GOT3 (cell line): ENCODE data around the gene APLN.

Experiments
- DNase-seq: peaks from one replicate; lab custom pipeline; 2025; ENCODE audit warnings: mixed read lengths; lab: John Stamatoyannopoulos, UW

APLN gene

DNA sequence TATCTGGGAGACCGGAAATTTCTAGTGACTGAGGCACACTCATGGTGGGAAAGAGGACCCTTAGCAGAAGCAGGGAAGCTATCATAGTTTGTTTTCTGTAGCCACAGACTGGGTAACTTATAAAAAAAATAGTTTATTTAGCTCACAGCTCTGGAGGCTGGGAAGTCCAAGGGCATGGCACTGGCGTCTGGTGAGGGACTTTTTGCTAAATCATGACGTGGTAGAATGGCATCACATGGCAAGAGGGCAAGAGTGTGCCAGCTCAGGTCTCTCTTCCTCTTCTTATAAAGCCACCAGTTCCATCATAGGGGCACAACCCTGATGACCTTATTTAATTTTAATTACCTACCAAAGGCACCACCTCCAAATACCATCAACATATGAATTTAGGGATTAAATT lies 13.3 kb downstream of the APLN start:
- no peak for DNase-seq

DNA sequence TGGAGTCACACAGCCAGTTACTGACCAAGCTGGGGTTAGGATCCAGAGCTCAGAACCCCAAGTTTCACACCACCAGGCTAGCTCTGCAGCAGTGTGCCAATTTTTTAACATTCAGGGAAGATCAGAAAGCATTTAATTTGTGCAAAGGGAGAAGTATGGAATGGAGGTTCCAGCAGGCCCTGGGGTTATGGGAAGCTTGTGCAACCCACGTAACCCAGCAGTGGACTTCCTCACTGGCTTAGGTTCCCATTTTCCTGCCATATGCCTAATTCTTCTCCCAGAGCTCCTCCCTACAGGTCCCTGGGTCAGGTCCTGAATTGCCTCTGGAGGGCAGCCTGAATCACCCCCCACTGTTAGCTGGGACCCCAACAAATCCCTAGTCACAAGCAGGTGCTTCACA lies 14.0 kb downstream of the APLN start:
- DNase-seq: no peak

DNA sequence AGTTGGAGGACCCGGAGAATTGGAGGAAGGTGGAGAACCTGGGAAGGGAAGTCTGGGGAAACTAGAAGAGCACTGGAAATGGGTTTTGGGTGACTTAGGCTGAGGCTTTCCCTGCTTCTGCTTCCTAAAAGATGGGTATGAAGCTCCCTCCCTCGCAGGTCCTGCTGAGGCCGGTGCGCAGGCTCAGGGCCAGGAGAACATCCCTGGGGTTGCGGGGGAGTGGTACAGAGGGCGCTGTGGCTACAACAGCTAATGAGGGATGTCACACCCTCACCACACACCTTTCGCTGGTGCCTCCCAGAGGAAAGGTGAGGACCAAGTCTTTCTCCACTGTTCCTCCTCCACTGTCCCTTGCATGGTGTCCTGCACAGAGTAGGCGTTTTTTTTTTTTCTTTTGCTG lies 15.8 kb downstream of the APLN start:
- DNase-seq: no peak

DNA sequence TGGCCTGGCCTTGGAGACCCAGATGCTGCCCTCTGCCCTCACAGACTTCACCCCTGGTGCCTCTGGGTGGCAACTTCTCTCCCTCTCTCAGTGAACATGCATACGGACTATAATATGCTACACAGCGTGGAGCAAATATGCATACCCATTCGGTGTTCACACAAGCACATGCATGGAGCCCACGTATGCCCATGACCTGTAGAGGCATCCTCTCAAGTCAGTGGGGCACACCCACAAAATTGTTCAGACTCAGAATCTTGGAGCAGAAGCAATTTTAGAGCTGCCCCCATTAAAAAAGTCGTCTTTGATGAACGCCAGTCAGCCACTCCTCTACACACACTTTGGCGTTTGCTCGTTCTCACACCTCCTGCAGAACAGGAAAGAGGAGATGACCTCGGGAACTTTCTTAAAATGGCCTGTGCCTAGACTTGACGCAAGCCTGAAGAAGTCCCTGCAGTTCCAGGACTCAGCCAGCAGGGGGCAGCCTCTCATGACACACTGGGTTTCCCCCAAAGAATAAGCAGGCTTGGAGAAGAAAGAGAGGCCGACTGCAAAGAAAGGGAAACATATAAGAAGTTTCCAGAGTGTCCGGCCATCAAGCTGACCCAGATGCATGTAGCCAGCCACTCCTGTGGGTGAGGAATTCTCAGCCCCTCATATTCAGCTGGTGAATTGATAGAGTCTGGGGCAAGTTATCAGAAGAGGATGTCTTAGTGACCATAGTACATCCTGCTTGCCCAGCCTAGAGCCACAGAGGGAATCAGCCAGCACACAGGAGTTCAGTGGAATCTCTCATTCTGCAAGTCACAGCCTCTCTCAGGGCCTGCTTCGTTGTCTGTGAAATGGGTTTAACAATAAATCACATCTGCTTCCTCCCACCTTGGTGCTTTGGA lies 17.3 kb downstream of the APLN start:
- peak; percentile 13 for DNase-seq

DNA sequence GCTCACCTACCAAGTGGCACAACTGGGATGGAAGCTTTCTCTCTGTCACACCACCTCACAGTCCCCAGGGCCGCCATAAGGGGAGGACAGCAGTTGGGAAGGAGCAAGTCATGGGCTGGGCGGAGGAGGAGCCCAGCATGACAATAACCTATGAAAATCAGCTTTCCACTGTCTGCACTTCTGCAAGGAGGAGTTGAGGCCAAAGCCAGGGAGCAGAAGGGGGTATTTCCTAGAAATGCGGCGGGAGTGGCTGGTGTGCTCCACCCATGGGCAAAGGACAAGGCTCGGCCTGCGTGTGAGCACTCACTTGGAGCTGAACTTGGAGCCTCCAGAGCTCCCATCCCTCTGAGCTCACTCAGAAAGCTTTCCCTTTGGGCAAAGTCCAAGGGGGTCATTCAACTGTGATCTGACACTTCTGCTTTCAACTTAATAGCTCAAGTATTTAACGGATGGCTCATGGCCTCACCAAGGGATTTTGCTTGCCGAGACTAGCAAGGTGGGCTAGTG lies 18.5 kb downstream of the APLN start:
- no peak for DNase-seq

DNA sequence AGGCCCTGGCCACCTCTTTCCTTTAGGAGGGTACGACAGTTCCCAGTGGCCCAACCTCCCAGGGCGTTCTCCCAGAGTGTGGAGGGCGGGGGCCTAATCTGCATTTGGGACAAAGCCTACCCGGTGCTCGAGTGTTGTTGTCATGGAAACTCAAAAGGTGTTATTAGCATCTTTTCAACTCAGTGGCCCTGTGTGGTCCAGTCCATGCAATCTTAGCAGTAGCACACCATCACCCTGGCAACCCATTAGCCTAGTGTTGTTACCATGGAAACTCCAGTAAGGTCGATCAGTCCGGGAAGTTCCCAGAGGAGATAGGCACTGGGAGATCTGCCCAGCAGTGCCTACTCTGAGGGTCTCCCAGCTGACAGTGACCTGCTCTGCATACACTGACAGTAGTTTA lies 20.2 kb downstream of the APLN start:
- DNase-seq: no peak

DNA sequence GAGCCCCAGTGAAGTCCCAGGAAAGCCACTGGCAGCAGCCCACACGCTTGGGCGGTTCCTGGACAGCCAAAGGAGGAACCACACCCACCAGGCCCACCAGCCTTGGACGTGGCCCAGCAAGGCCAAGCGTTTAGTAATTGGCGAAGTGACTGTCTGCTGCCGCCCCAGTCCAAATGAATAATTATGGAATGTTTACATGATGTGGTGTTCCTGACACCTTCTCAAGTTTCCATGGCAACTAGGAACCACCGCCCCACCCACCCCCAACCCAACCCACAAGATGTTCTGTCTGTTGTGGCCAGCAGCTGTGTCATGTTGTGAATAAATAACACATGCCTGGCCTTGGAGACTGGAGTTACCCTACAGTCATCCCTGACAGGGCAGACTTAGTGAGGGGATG lies 22.3 kb downstream of the APLN start:
- DNase-seq: no peak

DNA sequence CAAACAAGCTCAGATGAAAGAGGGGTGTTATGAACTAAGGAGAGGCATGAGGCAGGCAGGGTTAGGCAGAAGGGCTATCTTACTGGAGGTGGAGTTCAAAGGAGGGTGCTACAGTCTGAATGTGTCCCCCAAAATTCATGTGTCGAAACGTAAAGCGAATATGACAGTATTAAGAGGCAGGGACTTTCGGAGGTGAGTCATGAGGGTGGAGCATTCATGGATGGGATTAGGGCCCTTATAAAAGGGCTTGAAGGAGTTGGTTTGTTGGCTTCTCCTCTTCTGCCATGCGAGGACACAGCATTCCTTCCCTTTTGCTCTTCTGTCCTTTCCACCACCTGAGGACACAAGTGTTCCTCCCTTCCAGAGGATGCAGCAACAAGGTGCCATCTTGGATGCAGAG lies 22.9 kb downstream of the APLN start:
- no peak for DNase-seq

DNA sequence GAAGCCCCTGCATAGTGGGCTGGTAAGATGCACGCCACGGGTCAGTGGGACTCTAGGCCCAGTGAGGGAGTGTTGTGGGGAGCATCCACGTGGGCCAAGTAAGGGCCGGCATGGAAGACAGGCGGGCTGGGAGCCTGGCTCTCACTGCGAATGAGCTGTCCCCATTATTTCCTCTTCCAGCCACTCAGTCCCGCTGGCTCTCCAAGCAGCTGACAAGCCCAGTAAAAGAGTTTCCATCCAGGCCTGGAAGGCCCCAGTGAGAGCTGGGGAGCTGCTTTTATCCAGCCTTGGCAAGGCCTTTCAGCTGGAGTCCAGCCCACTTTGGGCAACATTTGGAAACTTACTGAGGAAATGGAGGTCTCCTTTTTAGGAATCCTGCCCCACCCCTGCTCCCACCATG lies 24.9 kb downstream of the APLN start:
- DNase-seq: no peak

DNA sequence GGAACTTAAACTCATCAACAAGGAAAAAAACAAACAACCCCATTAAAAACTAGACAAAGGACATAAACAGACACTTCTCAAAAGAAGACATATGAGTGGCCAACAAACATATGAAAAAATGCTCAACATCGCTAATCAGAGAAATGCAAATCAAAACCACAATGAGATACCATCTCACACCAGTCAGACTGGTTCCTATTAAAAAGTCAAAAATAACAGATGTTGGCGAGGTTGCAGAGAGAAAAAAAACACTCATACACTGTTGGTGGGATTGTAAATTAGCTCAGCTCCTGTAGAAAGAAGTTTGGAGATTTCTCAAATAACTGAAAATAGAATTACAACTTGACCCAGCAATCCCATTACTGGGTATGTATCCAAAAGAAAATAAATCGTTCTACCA lies 28.7 kb downstream of the APLN start:
- no peak for DNase-seq

DNA sequence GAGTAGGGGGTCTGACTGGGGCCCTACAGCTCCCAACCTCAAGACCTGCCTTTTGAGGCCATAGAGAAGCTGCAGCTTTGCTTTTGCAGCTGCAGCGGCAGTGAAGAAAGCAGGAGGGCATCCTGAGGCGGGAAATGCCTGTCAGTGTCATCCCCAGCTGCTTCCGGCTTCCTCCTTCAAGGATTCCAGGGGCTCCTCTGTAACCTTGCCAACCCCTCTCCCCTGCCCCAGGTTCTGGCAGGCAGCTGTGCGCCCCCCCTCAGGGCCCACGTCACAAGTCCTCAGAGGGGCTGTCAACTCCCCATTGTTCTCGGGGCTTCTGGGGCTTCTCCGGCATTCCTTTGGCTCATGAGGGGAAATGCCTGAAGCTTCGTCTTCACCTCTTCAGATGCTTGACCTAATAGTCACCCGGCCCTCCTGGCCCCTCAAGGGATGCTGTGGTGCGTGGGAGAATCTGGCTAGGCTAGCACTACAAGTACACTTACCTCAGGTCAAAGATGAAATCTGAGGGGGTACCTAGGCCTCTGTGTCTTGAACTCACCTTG lies 31.9 kb downstream of the APLN start:
- no peak for DNase-seq

DNA sequence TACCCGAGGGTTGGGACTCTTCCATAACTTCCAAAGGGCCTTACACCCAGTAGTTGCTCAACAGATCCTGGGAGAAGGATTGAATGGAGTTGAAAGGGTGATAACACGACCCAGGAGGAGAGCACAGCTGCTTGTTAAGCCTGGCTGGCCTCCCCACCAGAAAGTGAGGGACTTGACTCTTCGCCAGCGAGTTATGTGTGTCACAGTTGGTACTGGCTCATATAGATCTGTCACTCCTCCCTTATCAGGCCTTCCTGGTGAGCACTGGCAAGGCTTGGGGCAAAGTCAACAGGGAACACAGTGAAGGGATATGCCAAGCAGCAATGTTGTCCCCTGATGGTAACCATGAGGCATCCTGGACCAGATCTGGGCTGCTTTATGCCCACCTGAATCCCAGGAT lies 35.8 kb downstream of the APLN start:
- no peak for DNase-seq

DNA sequence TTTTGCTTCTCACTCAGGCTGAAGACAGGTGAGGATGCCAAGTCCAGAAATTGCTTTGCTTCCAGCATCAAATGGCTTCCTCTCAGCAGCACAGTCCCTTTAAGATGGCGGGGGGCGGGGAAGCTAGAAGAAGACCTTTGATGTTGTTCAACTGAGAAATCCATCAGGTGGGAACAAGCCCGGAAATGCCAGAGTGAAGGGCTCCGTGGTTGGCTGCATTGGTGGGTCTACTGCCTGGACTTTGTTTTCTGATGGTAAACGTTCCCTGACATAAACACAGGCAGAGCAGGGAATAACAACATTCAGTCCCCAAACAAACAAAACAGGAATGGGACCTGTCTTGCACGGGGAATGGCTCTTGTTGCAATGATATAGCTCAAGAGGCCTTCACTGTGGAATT lies 37.3 kb downstream of the APLN start:
- no peak for DNase-seq

DNA sequence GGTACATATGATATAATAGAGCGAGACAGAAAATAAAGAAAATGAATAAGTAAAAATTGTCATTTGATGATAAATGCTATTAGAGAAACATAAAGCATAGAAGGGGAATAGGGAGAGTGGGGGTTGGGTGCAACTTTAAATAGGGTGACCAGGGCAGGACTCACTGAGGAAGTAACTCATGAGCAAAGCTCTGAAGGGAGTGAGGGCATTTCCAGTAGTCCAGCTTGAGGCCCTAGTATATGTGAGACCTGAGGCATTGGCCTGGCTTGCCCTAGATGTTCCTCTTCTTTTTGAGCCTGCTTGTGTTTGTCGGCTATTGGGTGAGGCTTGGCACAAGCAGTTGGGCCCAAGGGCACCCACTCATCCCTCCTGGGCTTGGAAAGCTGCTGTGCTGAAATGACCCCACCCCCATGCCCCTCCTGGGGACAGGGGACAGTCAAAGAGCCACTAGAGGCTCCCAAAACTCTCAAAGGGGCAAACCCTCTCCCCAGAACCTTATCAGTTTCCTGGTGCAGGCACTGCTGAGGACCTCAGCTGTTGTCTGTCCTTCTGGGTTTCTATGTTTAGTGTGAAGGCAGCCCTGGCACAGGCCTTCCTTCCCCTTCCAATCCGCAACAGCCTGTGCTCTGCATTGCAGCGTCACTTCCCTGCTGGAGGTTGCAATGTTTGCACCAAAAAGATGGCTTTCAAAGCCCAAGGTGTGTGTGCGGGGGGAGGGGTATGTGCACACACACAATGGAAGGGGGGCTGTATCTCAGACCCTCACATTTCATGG lies 40.1 kb downstream of the APLN start:
- DNase-seq: no peak

DNA sequence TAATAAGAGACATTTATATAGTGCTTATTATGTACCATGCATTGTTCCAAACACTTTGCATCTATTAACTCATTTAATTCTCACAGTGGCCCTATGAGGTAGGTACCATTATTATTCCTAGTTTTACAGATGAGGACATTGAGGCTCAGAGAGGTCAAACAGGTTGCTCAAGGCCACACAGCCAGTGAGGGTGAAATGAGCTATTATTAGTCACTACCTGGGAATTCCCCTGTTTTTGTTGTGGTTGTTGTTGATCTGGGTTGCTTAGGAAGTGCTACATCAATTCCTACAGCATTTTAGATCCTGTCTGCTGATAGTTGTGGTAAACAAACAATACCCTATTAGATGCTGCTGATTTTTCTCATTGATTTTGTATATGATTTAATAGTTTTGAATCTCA lies 41.2 kb downstream of the APLN start:
- DNase-seq: no peak

DNA sequence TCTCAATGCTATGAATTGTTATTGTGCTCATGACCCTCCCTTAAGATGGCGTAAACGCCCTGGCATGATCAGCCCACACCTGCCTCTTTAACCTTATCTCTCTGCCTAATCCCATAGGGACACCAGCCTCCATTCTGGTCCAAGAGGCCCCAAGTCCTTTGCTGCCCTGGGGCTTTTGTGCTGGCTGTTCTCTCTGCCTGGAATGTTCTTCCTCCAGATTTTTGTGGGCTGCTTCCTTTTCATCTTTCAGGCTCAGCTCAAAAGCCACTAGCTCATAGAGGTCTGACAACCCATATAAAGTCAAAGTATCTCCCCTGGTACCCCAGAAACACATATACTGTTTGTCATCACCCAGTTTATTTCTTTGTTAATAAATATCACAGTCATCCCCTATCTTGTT lies 42.4 kb downstream of the APLN start:
- DNase-seq: no peak

DNA sequence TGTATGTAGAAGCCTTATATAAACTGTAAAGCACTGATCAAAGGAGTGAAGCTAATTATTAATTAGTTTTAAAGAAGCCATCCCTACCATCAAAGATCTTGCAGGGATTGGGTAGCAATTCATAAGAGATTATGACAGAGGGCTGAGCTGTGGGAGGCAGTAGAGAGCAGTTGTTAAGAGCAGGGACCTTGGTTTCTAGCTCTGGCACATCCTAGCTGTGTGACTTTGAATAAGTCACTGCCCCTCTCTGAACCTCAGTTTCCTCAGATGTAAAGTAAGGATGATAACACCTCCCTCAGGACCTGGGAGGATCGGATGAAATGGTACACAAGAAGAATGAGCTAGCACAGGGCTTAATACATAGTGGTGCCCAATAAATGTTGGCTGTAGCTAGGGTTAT lies 45.4 kb downstream of the APLN start:
- no peak for DNase-seq

DNA sequence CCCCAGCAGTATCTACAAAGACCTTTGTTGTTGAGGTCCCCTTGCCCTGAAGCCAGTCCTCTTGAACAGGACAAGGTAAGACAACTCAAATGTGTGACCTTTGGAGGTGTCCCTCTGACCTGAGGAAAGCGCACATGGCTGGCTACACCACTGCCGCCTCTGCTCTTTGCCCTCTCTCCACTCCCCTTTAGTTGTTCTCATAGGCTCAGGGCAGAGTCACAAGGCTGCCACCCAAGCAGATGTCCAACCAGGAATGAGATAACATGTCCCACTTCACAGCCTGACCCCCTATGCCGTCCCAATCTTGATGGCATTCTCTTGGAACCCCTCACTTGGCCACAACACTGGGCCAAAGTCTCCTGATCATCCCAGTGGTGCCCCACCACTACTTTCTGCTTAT lies 46.3 kb downstream of the APLN start:
- no peak for DNase-seq

DNA sequence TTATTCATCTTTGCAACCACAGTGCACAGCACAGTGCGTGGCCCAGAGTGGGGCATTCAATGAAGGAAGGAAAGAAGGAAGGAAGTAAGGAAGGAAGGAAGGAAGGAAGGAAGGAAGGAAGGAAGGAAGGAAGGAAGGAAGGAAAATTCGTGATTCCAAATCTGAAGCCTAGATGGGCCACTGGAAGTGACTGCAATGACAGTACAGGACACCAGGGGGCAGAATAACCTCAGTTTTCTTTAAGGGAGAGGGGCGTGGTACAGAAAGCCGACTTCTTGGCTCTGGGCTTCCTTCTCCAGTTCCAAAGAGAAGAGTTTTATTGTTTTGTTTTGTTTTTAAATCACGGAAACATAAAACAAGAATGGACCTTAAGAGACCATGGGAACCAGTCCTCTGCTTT lies 47.8 kb downstream of the APLN start:
- no peak for DNase-seq

DNA sequence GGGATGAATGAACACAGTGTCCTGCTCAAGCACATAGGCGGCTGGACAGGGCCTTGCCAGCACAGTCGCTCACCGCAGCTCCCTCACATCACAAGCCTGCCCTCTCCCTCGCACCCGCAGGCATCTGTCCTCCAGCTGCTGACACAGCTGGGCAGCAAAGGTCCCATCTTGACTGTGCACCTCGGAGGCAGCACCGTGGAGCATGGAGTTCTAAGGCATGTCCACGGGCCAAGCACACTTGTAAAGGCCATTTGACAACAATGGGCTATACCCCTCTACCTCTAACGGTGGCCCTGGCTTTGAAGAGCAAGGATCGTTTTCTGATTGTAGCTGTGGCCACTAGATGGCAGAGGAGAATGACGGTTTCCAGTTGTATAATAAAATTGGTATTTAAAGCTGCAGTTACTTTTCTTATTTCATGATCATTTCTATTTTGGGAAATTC lies 53.8 kb downstream of the APLN start:
- DNase-seq: no peak

DNA sequence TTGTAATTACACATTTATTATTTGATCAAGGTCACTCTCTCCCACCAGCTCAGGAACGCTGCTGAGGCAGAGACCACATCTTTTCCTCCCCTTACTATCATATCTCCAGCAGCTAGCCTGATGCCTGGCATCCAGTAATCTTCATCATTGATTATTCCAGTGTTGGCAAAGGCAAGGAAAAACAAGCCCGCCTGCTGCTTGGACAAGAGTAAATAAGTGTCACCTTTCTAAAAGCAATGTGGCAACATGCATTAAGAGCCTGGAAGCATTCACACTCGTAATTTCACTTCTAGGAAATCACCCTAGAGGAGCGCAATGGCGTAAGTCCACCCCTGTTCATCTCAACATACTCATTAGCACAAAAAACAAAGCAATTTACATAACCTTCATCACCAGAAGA lies 54.8 kb downstream of the APLN start:
- DNase-seq: no peak

DNA sequence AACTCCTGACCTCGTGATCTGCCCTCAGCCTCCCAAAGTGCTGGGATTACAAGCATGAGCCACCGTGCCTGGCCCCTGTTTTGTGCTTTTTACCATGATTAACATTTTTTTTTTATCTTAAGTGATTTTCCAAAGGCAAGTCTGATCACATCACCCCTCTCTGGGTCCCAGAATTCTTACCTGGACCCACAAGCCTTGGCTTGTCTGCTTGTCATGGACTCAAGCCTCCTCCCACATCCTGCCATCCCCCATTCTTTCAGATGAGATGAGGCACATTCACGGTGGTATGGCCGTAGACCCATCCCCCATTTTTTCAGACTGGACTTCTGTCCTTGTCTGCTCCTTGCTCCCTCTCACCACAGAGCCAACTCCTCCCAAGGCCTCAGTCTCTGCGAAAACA lies 55.3 kb downstream of the APLN start:
- DNase-seq: no peak

DNA sequence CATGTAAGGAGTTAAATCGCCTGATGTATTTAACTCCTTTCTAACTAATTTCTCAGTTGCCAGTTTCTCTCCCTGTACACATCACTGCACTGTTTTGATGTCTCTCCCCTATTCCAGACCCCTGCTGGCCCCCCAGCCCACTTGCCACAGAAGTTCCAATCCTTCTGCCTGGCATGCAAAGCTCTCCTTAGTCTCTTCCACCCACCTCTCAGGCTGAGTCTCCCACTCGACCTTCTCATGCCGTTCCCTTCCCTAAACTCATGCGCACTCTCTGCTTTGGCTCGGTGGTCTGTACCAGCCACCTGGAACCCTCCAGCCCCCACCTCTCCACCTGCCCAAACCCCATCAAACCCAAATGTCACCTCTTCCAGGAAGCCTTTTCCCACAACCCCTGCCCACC lies 56.9 kb downstream of the APLN start:
- no peak for DNase-seq
